Panc1 (cell line): ENCODE data around the gene TMOD1. TPM values are rescaled to one million over a fixed set of nuclear protein-coding genes. Genes with fewer than 3 reads are reported as not detected.

Source experiments
- ATAC-seq: fragments of 200-7000 bp; cut with Tn5 transposase; 2 replicates; pipeline ENCODE4 v1.9.1; 2020; ENCODE audit warnings: mild to moderate bottlenecking, moderate library complexity
- BruUV-seq: library from RNA; stranded (reverse); fragments of 400-500 nt; replicated peaks from 2 replicates; lab custom pipeline; 2021; lab: Mats Ljungman, UMichigan
- CTCF ChIA-PET: fragments of 300-600 bp; sonication (Branson Sonifier 250); formaldehyde crosslinking; loops from one replicate; lab custom pipeline; 2022; ENCODE audit warnings: antibody characterized with exemption; lab: Charles Lee
- POLR2A ChIA-PET: fragments of 300-600 bp; sonication (Branson Sonifier 250); formaldehyde crosslinking; loops from one replicate; lab custom pipeline; 2022; ENCODE audit warnings: antibody characterized with exemption; lab: Charles Lee
- DNase-seq: peaks from one replicate; pipeline ENCODE4 v3.0.0-alpha.2; 2010; ENCODE audit warnings: low read depth, low spot score
- H3K27ac ChIP-seq: 2 replicates; pipeline ENCODE4 v1.5.1; 2011; ENCODE audit warnings: mild to moderate bottlenecking, low read length, inconsistent platforms
- H3K27me3 ChIP-seq: fragments of 200-500 bp; sonication (Bioruptor generic); 2 replicates; pipeline ENCODE4 v1.6.0; 2014; ENCODE audit warnings: low read length, inconsistent platforms; ENCODE audit not compliant: control insufficient read depth, insufficient read depth
- H3K36me3 ChIP-seq: fragments of 200-500 bp; sonication (Bioruptor generic); 2 replicates; pipeline ENCODE4 v1.5.1; 2014; ENCODE audit warnings: inconsistent platforms, mild to moderate bottlenecking, low read length, moderate library complexity; ENCODE audit not compliant: control insufficient read depth, insufficient read depth
- H3K4me1 ChIP-seq: 2 replicates; pipeline ENCODE4 v1.5.1; 2011; ENCODE audit warnings: inconsistent platforms, mild to moderate bottlenecking, low read length, moderate library complexity; ENCODE audit not compliant: control insufficient read depth, insufficient read depth
- H3K4me3 ChIP-seq, 2 experiments: 2 replicates each; pipeline ENCODE4 v1.5.1; 2011 to 2012; ENCODE audit warnings: low read depth in 2 of 2, low read length in 2 of 2, mild to moderate bottlenecking in 2 of 2, inconsistent platforms in 1 of 2, moderate library complexity in 1 of 2
- H3K9me3 ChIP-seq: fragments of 200-500 bp; sonication (Bioruptor generic); 2 replicates; pipeline ENCODE4 v1.5.1; 2014; ENCODE audit warnings: low read depth, mild to moderate bottlenecking, inconsistent platforms, low read length, moderate library complexity; ENCODE audit not compliant: control insufficient read depth, insufficient read depth
- CTCF ChIP-seq: fragments of 450-650 bp; IDR thresholded peaks from 2 replicates; pipeline ENCODE4 v1.5.1; 2017; ENCODE audit warnings: mild to moderate bottlenecking
- POLR2AphosphoS5 ChIP-seq: IDR thresholded peaks from 2 replicates; pipeline ENCODE4 v1.6.1; 2012; ENCODE audit warnings: mild to moderate bottlenecking, low read depth, low read length, moderate library complexity
- REST ChIP-seq, 2 experiments: IDR thresholded peaks; 2 replicates each; pipeline ENCODE4 v1.6.1; 2011 to 2012; ENCODE audit warnings: low read depth in 2 of 2, control low read depth in 1 of 2, low read length in 1 of 2, mild to moderate bottlenecking in 1 of 2, moderate library complexity in 1 of 2; ENCODE audit not compliant: insufficient read depth in 1 of 2
- SIN3A ChIP-seq: IDR thresholded peaks from 2 replicates; pipeline ENCODE4 v1.6.1; 2012; ENCODE audit warnings: low read depth, mild to moderate bottlenecking, low read length, moderate library complexity, borderline replicate concordance; ENCODE audit not compliant: insufficient read depth
- TCF7L2 ChIP-seq: IDR thresholded peaks from 2 replicates; pipeline ENCODE4 v1.6.1; 2011; ENCODE audit warnings: mild to moderate bottlenecking, low read depth, low read length, inconsistent platforms
- in situ Hi-C: cut with HindIII; loops from 2 replicates; pipeline ENCODE4 v1.10.0; 2016; ENCODE audit warnings: low sequenced_read_pairs, low pct_unique_long_range_greater_than_20kb
- intact Hi-C: fragments of 100-400 bp; cut with micrococcal nuclease; formaldehyde crosslinking; loops from one replicate; pipeline ENCODE4 v1.10.0; 2022; ENCODE audit not compliant: unreplicated experiment
- total RNA-seq: library from RNA; stranded (reverse); gene quantifications from one replicate; pipeline ENCODE4 v1.2.1, GENCODE V29; 2021; ENCODE audit not compliant: unreplicated experiment

The TMOD1 gene
- total RNA-seq, 1 experiment from 2014 or later = 1.4 TPM

- intact Hi-C loops (no loop called here), in situ Hi-C loops (no loop called here)
- Histone ChIP-seq H3K4me1 (no peaks in the 10 kb centered on the region), H3K4me3 (no peak overlapping the region), H3K9me3 (no peaks in the 10 kb centered on the region), H3K27ac (no peak overlapping the region), H3K27me3 (no peaks in the 10 kb centered on the region), H3K36me3 (no peaks in the 10 kb centered on the region)
- no peak for ATAC-seq
- no TSS peak for BruUV-seq
- DNase-seq = no peak
- ChIA-PET CTCF (no interaction called here), POLR2A (no interaction called here)
- TF ChIP-seq POLR2AphosphoS5 (no peak), TCF7L2 (no peak), REST (IDR thresholded peaks at IDR 0.05; ENCODE audit: insufficient read depth in 1 of 2, low read depth in 2 of 2, low read length in 1 of 2) (no peak), CTCF (no peak), SIN3A (no peak)
Measured at GRCh38 chr9:97577051-97577450, 75.6 kb downstream of the TMOD1 start.

DNA sequence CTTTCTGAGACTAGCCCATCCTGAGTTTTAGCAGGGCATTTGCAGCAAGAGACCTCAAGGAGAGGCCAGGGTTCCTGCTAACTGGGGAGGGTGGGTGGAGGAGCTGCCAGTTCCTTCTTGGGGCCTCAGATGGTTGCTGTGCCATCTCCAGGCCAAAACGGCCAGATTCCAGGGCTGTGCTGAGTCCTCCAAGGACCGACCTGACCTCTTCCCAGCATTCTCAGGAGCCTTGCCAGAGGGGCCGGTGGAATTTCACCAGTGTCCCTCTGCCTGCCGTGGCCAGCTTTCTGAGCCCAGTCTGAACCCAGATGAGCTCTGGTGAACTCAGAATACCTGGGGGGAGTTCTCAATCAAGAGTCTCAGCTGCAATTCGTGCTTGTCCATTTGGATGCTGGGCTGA, 77.4 kb downstream of the TMOD1 start:
- H3K4me3 ChIP-seq = no peak overlapping the region
- no peaks in the 10 kb centered on the region for H3K9me3 ChIP-seq
- H3K27me3 ChIP-seq = no peaks in the 10 kb centered on the region
- ChIA-PET CTCF (no interaction called here), POLR2A (interaction anchor here (0.6 kb wide), 1 partner anchor 54 kb away, joined by 3 read pairs; the partner anchor contains the start of gene TSTD2)
- ATAC-seq = no peak
- in situ Hi-C loops = no loop called here
- TF ChIP-seq SIN3A (no peak), CTCF (no peak), REST (IDR thresholded peaks at IDR 0.05; ENCODE audit: insufficient read depth in 1 of 2, low read depth in 2 of 2, low read length in 1 of 2) (no peak), TCF7L2 (no peak), POLR2AphosphoS5 (no peak)
- no peak overlapping the region for H3K27ac ChIP-seq
- intact Hi-C loops = no loop called here
- H3K36me3 ChIP-seq = no peaks in the 10 kb centered on the region
- no peak for DNase-seq
- BruUV-seq = no TSS peak
- no peaks in the 10 kb centered on the region for H3K4me1 ChIP-seq
